GM21723 (cell line): ENCODE measurements around the gene CCDC88B.

ENCODE experiments used
- ATAC-seq: cut with Tn5 transposase; IDR thresholded peaks from one replicate; pipeline ENCODE4 v1.9.1; 2021; ENCODE audit warnings: mild to moderate bottlenecking, moderate library complexity; ENCODE audit not compliant: unreplicated experiment

CCDC88B gene

GRCh38 chr11:64339754-64340408 is at the start of gene CCDC88B:
CCDC88B (plus strand) TSS chr11:64340204; CDS start chr11:64340267, 63 bp downstream.
- peak; percentile 56 for ATAC-seq

GRCh38 chr11:64290352-64291261 is 49.4 kb upstream of the CCDC88B start:
- no peak for ATAC-seq

- no peak for ATAC-seq
Measured at GRCh38 chr11:64291262-64291751, 48.7 kb upstream of the CCDC88B start, which contains the start of gene KCNK4. KCNK4 (plus strand) TSS chr11:64291302; CDS start chr11:64293019, 1,717 bp downstream.

GRCh38 chr11:64291752-64292459 is 48.1 kb upstream of the CCDC88B start:
- ATAC-seq: no peak

GRCh38 chr11:64292460-64293254 is 47.3 kb upstream of the CCDC88B start:
- no peak for ATAC-seq

GRCh38 chr11:64294774-64295173 is 45.2 kb upstream of the CCDC88B start:
- no peak for ATAC-seq

- ATAC-seq: no peak
Measured at GRCh38 chr11:64295760-64296159, 44.2 kb upstream of the CCDC88B start.

GRCh38 chr11:64296236-64296635 is 43.8 kb upstream of the CCDC88B start:
- ATAC-seq: no peak

GRCh38 chr11:64296830-64297698 is 42.9 kb upstream of the CCDC88B start:
- ATAC-seq: no peak

- no peak for ATAC-seq
Measured at GRCh38 chr11:64297699-64298358, 42.2 kb upstream of the CCDC88B start.

- ATAC-seq: no peak
Measured at GRCh38 chr11:64298966-64299846, 40.8 kb upstream of the CCDC88B start.

GRCh38 chr11:64299847-64300648 is 40.0 kb upstream of the CCDC88B start, which contains the start of gene CATSPERZ:
CATSPERZ (plus strand) TSS chr11:64300358; CDS start chr11:64300411, 53 bp downstream.
- no peak for ATAC-seq

GRCh38 chr11:64303109-64304031 is 36.6 kb upstream of the CCDC88B start:
- no peak for ATAC-seq

GRCh38 chr11:64304032-64304315 is 36.0 kb upstream of the CCDC88B start:
- ATAC-seq: no peak

GRCh38 chr11:64304316-64305072 is 35.5 kb upstream of the CCDC88B start:
- peak; percentile 32 for ATAC-seq
